Measurements from ENCODE around the gene NRXN3. TPM values are rescaled to one million over a fixed set of nuclear protein-coding genes. Genes with fewer than 3 reads are reported as not detected.

The NRXN3 gene
- total RNA-seq, 1 donor from 2014 or later, result 1.6 TPM

DNA sequence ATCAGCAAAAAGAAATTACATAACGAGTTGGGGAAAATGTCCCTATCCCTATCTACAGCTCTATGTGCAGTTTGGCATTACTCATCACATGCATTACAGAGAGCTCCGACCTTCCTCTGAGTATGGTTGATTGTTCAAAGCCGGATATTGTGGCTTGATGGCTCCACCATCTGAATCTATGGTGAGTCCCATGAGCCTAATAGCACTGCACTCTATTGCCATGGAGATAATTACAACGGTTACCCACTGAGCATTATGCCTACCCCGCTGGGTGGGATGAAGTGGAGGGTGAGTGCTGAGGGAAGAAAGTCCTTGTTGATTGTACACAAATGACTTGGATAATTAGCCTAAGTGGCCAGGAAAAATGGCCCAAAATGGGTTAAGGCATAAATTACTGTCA is 800.5 kb downstream of the NRXN3 start:
- DNase-seq (ENCODE audit: low read depth), result no peak
- TF ChIP-seq, protein P1, sequence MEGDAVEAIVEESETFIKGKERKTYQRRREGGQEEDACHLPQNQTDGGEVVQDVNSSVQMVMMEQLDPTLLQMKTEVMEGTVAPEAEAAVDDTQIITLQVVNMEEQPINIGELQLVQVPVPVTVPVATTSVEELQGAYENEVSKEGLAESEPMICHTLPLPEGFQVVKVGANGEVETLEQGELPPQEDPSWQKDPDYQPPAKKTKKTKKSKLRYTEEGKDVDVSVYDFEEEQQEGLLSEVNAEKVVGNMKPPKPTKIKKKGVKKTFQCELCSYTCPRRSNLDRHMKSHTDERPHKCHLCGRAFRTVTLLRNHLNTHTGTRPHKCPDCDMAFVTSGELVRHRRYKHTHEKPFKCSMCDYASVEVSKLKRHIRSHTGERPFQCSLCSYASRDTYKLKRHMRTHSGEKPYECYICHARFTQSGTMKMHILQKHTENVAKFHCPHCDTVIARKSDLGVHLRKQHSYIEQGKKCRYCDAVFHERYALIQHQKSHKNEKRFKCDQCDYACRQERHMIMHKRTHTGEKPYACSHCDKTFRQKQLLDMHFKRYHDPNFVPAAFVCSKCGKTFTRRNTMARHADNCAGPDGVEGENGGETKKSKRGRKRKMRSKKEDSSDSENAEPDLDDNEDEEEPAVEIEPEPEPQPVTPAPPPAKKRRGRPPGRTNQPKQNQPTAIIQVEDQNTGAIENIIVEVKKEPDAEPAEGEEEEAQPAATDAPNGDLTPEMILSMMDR (IDR thresholded peaks at IDR 0.05; ENCODE audit: insufficient read depth, low read length, poor library complexity, severe bottlenecking), result no peak
- no peak overlapping the region for H3K4me3 ChIP-seq (ENCODE audit: low read depth, low read length)
- H3K27me3 ChIP-seq (ENCODE audit: control insufficient read depth, insufficient read depth, low read length), result no peaks in the 10 kb centered on the region
- no peaks in the 10 kb centered on the region for H3K36me3 ChIP-seq (ENCODE audit: control insufficient read depth, insufficient read depth, low read length)

DNA sequence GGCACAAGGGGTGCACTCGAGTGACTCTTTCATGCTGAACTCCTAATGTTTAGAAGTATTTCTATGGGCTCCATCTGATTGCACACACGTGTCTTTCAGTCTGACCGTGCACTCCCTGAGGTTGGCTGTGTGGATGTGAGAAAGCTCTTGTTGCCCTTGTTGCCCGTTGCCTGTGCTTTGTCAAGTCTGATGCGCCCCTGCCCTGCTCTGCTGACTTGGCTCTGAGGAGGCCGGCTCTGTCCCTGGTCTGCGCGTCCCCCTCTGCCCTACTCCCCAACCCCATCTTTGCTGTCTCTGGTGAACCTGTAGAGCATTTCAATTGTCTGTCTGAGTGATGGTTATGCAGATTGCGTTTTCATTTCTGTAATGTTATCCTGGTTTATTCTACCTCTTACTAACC is 802.3 kb downstream of the NRXN3 start:
- Histone ChIP-seq H3K36me3 (ENCODE audit: control insufficient read depth, insufficient read depth, low read length) (no peaks in the 10 kb centered on the region), H3K27me3 (ENCODE audit: control insufficient read depth, insufficient read depth, low read length) (no peaks in the 10 kb centered on the region), H3K4me3 (ENCODE audit: low read depth, low read length) (no peak overlapping the region)
- DNase-seq (ENCODE audit: low read depth), result no peak
- TF ChIP-seq, protein P1 (IDR thresholded peaks at IDR 0.05; ENCODE audit: insufficient read depth, low read length, poor library complexity, severe bottlenecking), result no peak

DNA sequence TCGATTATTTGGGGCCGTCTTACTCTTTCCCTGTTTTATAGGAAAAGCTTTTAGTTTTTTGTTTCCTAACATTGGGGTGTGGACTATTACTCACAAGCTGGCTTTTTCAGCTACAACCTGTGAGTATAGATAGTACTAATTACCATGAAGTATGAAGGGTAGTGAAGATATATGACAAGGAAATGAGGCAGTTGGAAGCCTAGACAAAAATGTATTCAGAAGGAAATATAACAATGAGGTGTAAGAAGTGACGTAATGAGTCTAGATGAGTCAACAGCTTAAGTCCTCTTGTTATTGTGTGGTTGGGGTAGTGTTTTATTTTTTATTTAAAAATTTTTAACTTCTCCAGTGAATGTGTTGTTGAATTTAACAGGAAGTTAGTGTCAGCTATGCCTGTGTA is 804.5 kb downstream of the NRXN3 start:
- Histone ChIP-seq H3K27me3 (ENCODE audit: control insufficient read depth, insufficient read depth, low read length) (no peaks in the 10 kb centered on the region), H3K36me3 (ENCODE audit: control insufficient read depth, insufficient read depth, low read length) (no peaks in the 10 kb centered on the region), H3K4me3 (ENCODE audit: low read depth, low read length) (no peak overlapping the region)
- no peak for DNase-seq (ENCODE audit: low read depth)
- TF ChIP-seq, protein P1 (IDR thresholded peaks at IDR 0.05; ENCODE audit: insufficient read depth, low read length, poor library complexity, severe bottlenecking), result no peak

DNA sequence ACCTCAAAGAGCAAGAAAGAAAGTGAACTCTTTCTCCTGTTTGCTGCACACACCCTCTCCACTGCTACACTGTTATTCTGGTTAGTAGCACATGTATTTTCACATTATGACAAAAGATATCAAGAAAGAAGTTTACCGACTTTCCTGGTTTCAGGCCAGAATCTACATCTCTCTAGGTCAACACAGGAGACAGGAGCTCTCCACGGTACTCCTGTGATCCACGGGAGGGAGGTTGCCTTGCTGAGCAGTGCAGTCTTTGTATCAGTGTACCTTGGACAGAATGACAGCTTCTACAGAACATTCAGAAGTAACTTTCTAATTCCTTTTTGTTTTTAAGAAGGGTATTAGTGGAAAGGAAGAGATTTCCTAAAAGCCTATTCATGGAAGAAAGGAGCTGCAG is 805.6 kb downstream of the NRXN3 start:
- no peaks in the 10 kb centered on the region for H3K27me3 ChIP-seq (ENCODE audit: control insufficient read depth, insufficient read depth, low read length)
- TF ChIP-seq, protein P1 (IDR thresholded peaks at IDR 0.05; ENCODE audit: insufficient read depth, low read length, poor library complexity, severe bottlenecking), result no peak
- no peaks in the 10 kb centered on the region for H3K36me3 ChIP-seq (ENCODE audit: control insufficient read depth, insufficient read depth, low read length)
- no peak overlapping the region for H3K4me3 ChIP-seq (ENCODE audit: low read depth, low read length)
- no peak for DNase-seq (ENCODE audit: low read depth)

DNA sequence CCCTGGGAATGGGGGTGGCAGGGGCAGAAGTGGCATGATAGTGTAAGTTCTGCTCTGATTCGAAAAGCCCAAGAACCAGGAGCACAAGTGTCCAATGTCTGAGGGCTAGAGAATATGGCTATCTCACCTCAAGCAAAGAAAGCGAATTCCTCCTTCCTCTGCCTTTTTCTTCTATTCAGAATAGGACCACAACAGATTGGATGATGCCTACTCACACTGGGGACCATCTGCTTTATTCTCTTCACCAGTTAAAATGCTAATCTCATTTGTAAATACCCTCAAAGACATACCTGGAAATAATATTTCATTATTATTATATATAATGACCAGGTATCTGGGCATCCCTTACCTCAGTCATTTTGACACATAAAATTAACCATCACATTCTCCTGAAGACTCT is 808.7 kb downstream of the NRXN3 start:
- TF ChIP-seq, protein P1 (IDR thresholded peaks at IDR 0.05; ENCODE audit: insufficient read depth, low read length, poor library complexity, severe bottlenecking), result no peak
- Histone ChIP-seq H3K27me3 (ENCODE audit: control insufficient read depth, insufficient read depth, low read length) (no peaks in the 10 kb centered on the region), H3K36me3 (ENCODE audit: control insufficient read depth, insufficient read depth, low read length) (no peaks in the 10 kb centered on the region), H3K4me3 (ENCODE audit: low read depth, low read length) (no peak overlapping the region)
- DNase-seq (ENCODE audit: low read depth), result no peak

DNA sequence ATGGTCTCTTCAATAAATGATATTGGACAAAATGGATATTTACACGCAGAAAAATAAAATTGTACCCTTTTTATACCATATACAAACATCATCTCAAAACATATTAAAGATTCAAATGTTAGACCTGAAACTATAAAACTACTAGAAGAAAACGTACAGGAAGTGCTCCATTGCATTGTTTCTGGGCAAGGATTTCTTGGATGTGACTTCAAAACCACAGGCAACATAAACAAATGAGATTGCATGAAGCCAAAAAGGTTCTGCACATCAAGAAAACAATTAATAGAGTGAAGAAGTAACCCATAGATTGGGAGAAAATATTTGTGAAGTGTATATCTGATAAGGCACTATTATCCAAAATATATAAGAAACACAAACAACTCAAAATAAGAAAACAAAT is 812.4 kb downstream of the NRXN3 start:
- DNase-seq (ENCODE audit: low read depth), result no peak
- H3K36me3 ChIP-seq (ENCODE audit: control insufficient read depth, insufficient read depth, low read length), result no peaks in the 10 kb centered on the region
- no peak overlapping the region for H3K4me3 ChIP-seq (ENCODE audit: low read depth, low read length)
- no peaks in the 10 kb centered on the region for H3K27me3 ChIP-seq (ENCODE audit: control insufficient read depth, insufficient read depth, low read length)
- TF ChIP-seq, protein P1 (IDR thresholded peaks at IDR 0.05; ENCODE audit: insufficient read depth, low read length, poor library complexity, severe bottlenecking), result no peak
